Stimulated activated CD4-positive, alpha-beta T cell treated with anti-CD3 and anti-CD28 coated beads, Interleukin-4, amount 100 ng/mL, for 24 hours (primary cell): Measurements from ENCODE around the gene DAAM1.

ENCODE experiments used
- DNase-seq: peaks from one replicate; pipeline ENCODE4 v3.0.0-alpha.2; 2020

DAAM1 gene

GRCh38 chr14:59228421-59228820, 40.0 kb downstream of the DAAM1 start:
- no peak for DNase-seq

GRCh38 chr14:59229653-59230406, 41.4 kb downstream of the DAAM1 start:
- DNase-seq = no peak

DNA sequence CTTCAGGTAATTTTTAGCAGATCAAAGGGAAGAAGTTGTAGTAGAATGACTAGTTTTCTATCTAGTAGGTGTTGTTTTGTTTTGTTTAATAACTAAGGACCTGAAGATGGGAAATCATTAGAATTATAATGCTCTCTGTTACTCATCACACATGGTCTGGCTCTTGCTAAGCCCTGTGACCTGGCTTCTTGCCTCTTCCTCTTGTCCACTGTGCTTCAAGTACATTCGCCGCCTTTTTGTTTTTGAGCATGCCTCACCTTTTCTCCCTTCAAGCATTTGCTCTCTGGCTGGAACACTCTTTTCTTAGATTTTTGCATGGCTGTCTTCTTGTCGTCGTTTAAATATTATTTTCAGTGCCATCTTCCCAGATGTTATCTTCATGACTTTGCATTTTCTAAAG, 47.7 kb downstream of the DAAM1 start:
- DNase-seq = no peak

GRCh38 chr14:59238216-59238615, 49.7 kb downstream of the DAAM1 start:
- DNase-seq = no peak

DNA sequence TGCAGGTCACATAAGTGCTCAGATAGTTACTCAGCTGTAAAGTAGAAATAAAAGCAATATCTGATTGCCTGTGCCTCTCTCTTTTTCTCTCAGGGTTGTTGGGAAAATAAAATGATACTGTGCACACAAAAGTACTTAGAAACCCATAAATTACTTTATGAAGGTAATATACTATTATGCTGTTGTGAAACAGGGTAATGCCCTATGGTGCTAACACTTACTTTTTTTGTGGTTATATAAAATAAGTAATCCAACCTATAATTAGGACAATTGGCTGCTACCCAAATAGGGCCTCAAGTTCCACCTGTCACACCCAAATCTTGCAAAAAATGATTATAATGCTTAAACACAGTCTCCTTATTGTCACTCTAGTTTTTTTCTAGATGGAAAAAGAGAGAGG, 50.6 kb downstream of the DAAM1 start:
- no peak for DNase-seq

- DNase-seq = no peak
These were observed 51.9 kb downstream of the DAAM1 start for GRCh38 chr14:59240356-59240755.

- DNase-seq = no peak
These were observed 52.7 kb downstream of the DAAM1 start for GRCh38 chr14:59241121-59241520.

DNA sequence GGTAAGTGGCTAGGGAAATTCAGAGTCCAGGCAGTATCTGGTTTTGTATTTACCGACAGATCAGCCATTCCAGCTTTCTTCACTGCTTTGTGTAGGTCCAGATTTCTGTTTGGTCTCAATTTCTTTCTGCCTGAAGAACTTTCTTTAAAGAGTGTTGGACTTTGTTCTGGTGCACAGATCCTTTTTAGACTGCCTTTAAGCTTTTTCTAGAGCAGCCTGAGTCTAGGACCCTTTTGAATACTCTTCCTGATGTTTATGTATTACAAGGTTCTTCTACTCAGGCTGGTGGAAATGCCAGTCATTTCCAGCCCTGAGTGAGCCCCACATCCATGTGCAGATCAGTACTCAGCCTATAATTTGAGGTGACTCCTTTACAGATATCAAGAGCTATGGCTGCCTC, 54.7 kb downstream of the DAAM1 start:
- no peak for DNase-seq

DNA sequence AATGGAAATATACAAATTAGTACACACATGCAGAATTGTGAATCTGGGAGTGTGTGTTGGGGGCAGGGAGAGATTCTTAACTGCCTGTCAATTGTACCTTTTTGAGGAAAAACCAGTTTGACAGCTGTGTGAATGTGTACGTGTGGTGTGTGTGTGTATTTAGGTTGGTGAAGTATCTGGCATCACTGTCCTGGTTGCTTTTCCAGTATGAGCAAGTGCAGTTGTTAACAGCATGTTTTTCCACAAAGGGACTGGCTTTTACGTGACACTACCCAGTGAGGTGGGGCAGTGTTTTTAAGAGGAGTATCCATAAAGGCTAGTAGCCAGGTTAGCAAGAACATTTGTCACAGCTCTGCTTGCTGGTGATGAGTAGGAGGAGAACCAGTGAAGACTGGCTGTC, 56.1 kb downstream of the DAAM1 start:
- no peak for DNase-seq

DNA sequence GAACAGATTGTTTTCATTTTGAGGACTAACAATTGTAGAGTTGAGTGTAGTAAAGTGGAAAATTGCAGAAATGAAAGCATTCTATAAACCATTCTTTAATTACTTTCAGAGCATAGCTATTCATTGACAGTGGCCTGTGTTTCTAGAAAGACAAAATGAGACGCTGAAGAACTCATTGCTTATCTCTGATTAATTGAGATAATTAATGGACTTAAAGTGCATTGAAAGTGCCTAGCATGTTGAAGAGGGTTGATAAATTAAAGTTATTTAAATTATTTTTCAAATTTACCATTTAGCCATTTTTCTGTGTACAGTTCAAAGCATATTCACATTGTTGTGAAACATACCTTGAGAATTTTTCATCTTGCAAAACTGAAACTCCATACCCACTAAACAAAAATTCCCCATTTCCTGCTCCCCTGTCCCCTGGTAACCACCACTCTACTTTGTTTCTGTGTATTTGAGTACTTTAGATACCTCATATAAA, 57.4 kb downstream of the DAAM1 start:
- DNase-seq = no peak

GRCh38 chr14:59246566-59246965, 58.1 kb downstream of the DAAM1 start:
- DNase-seq = no peak

DNA sequence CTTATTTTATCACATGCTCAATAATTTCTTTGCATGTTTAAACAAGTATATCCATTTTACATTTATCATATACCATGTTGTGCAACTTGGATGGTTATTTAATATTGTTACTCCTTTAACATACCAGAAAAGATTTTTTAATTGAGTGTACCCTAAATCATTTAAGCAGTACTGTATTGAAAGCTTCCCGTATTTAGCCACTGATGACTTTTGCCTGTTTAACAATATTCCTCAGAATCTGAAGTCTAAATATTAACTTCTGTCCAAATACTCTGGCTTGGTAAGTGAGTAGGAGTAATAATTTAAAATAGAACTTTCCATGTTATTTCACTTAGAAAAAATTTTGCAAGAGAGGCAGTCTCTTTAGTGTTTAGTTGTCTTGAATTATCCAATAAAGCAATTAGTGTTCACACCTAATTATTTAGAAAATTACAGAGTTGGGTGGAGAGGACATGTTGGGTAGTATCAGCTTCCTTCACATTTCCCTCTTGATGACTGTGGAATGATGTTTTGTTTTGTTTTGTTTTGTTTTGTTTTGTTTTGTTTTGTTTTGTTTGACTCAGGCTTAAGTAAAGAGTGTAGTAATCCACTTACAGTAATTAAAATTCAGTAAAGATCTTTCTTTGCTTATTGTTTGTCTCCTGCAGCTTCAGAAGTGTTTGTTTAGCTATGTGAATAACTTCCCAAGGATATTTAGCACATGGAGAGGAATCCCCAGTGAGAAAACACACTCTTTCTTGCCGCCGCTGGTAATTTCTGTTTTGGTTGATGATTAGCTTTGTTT, 59.5 kb downstream of the DAAM1 start:
- DNase-seq = no peak

- no peak for DNase-seq
These were observed 60.6 kb downstream of the DAAM1 start for GRCh38 chr14:59249029-59249428.

DNA sequence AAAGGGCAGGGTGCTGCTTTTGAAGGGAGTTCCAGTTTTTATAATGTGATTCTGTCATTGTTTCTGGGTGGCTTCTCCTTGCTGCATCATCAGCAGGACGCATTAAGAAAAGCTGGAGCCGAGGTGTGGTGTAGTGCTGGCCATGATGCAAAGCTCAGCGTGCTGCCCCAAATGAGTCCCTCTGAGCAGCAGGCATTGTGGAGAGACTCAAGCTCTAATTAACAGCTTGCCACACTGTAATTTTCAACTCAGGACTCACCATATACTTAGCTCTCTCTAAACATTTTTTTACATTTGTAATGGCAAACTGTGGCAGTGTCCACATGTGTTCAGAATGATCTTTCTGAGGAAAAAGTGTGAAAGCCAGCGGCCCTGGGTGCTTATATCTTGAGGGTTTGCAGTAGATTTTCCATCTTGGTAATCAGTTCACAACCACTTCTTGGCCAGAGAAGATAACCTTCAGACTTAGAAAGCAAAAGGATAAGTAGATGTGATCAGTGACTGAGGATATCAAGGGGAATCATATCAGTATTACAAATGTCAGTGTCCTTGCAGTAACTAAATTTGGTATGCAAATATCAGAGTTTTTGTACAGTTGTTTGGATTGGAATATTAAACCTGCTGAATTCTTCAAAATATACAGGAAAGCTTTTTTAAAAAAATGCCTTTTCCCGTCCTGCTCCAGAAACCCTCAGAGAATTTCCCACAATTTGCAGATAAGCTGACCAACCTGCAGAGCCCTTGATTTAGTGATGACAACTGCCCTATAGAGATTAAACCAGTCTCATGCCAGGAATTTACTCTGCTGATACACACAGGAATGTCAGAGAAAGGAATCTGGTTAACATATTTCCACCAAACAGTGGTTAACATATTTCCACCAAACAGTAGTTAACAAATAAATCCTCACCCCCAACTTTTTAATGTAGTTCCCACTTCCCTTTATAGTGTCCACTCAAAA, 63.6 kb downstream of the DAAM1 start:
- no peak for DNase-seq

- no peak for DNase-seq
These were observed 64.5 kb downstream of the DAAM1 start for GRCh38 chr14:59252772-59253500.

DNA sequence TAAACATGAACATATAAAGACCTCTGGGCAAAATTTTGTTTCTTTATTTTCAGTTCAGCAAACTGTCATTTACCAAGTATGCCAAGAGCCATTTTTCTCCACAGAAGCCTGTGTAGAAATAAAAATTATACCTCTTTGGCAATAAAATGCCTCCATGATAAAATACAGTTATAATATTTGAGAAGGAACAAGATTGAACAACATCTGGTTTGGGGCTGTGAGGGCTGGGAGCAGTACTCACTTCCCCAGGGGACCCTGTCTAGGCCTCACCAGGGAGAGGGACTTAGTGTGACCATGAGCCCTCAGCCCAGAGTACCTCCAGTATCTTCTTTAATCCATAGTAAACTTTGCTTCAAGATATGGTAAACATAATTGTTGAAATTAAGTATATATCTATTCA, 65.1 kb downstream of the DAAM1 start:
- DNase-seq = no peak

- no peak for DNase-seq
These were observed 65.9 kb downstream of the DAAM1 start for GRCh38 chr14:59254146-59254910.

- no peak for DNase-seq
These were observed 66.6 kb downstream of the DAAM1 start for GRCh38 chr14:59254911-59255545.

DNA sequence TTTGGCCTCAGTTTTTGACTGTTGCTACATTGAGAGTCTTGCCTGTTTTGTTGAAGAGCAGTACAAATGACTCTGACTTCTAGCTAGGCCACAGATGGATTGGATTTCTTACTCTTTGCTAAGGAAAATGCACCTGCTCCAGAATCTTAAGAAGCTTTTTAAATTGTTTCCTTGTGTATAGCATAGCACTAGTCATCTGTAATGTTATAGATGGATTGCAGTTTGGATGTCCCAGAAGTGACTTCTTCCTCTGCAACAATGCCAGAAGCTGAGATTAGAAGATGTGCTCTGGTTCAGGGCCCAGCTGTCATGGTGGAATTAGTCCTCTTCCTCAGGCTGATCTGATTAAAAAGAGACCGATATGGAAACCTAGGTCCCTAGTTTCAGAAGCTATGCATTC, 67.9 kb downstream of the DAAM1 start:
- no peak for DNase-seq

DNA sequence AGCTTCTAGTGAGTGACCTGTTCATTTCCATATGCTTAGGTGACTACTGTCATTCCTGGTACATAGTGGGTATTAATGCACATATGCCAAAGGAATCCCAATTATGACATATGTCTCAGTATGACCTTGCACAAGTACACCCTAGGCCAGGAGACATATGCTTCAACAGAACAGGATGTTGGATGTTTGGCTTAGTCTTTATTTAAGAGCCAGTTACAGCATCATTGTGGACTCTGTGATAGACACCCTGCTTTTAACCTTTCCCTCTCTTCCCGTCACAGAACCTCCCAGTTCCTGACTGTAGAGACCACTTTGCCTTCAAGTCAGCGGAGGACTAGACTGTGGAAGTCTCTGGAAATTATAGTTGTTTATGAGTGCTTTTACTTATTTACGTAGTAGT, 72.9 kb downstream of the DAAM1 start:
- DNase-seq = no peak
